ENCODE results near the gene TLCD1.

- TF ChIP-seq, protein P1, sequence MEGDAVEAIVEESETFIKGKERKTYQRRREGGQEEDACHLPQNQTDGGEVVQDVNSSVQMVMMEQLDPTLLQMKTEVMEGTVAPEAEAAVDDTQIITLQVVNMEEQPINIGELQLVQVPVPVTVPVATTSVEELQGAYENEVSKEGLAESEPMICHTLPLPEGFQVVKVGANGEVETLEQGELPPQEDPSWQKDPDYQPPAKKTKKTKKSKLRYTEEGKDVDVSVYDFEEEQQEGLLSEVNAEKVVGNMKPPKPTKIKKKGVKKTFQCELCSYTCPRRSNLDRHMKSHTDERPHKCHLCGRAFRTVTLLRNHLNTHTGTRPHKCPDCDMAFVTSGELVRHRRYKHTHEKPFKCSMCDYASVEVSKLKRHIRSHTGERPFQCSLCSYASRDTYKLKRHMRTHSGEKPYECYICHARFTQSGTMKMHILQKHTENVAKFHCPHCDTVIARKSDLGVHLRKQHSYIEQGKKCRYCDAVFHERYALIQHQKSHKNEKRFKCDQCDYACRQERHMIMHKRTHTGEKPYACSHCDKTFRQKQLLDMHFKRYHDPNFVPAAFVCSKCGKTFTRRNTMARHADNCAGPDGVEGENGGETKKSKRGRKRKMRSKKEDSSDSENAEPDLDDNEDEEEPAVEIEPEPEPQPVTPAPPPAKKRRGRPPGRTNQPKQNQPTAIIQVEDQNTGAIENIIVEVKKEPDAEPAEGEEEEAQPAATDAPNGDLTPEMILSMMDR (IDR thresholded peaks at IDR 0.05) = no peak
- no peak for TF ChIP-seq EZH2 (IDR thresholded peaks at IDR 0.05; ENCODE audit: borderline replicate concordance, insufficient read depth, low read depth, low read length, poor library complexity, severe bottlenecking)
These were observed 18.3 kb upstream of the TLCD1 start for GRCh38 chr17:28744104-28744971.
